H1 (cell line): ENCODE data around the gene KLHL29. TPM values are rescaled to one million over a fixed set of nuclear protein-coding genes. Genes with fewer than 3 reads are reported as not detected.

Source experiments
- CTCF ChIA-PET: fragments of 300-600 bp; sonication (Branson Sonifier 250); formaldehyde crosslinking; loops from one replicate; lab custom pipeline; 2021; ENCODE audit not compliant: partially characterized antibody; lab: Charles Lee
- POLR2A ChIA-PET: fragments of 300-600 bp; sonication (Branson Sonifier 250); formaldehyde crosslinking; loops from one replicate; lab custom pipeline; 2021; ENCODE audit warnings: inconsistent platforms; ENCODE audit not compliant: partially characterized antibody; lab: Charles Lee
- DNase-seq, 2 experiments: peaks; one replicate each; pipeline versions ENCODE4 v3.0.0 to v3.0.0-alpha.2; 2010 to 2022; ENCODE audit warnings: low spot score in 2 of 2, low read depth in 1 of 2, mixed read lengths in 1 of 2
- FAIRE-seq: peaks from 2 replicates; lab custom pipeline; 2011; peaks lifted over from hg19 to GRCh38; lab: Jason Lieb, UNC
- H2AFZ ChIP-seq: 2 replicates; pipeline ENCODE4 v1.8.1; 2012; ENCODE audit warnings: low read length, inconsistent platforms
- H2AK5ac ChIP-seq: 2 replicates; pipeline ENCODE4 v1.6.1; 2013; ENCODE audit warnings: low read depth, low read length
- H2BK120ac ChIP-seq: replicated peaks from 2 replicates; pipeline ENCODE3; 2013; ENCODE audit warnings: low read depth, low read length, inconsistent platforms
- H2BK12ac ChIP-seq: 2 replicates; pipeline ENCODE4 v1.6.1; 2013; ENCODE audit warnings: low read depth, low read length
- H2BK15ac ChIP-seq: 2 replicates; pipeline ENCODE4 v1.6.1; 2013; ENCODE audit warnings: low read length
- H2BK20ac ChIP-seq: 2 replicates; pipeline ENCODE4 v1.6.1; 2013; ENCODE audit warnings: low read length
- H2BK5ac ChIP-seq: 2 replicates; pipeline ENCODE4 v1.6.1; 2013; ENCODE audit warnings: low read depth, low read length
- H3K14ac ChIP-seq: 2 replicates; pipeline ENCODE4 v1.6.1; 2013; ENCODE audit warnings: inconsistent platforms; ENCODE audit not compliant: insufficient read length
- H3K18ac ChIP-seq: 2 replicates; pipeline ENCODE4 v1.6.1; 2013; ENCODE audit warnings: low read length; ENCODE audit errors: extremely low read depth
- H3K23ac ChIP-seq: 2 replicates; pipeline ENCODE4 v1.6.1; 2013; ENCODE audit warnings: inconsistent platforms; ENCODE audit not compliant: insufficient read length
- H3K23me2 ChIP-seq: 2 replicates; pipeline ENCODE4 v1.6.1; 2013; ENCODE audit warnings: low read depth, low read length
- H3K27ac ChIP-seq: 2 replicates; pipeline ENCODE4 v1.6.1; 2011; ENCODE audit warnings: low read depth, low read length, inconsistent platforms
- H3K27me3 ChIP-seq, 4 experiments: replicated peaks in 1 of 4; 1 replicate in 1 of 4; 2 replicates in 3 of 4; pipeline versions ENCODE4 v1.6.1 to v1.8.1; 2011 to 2013; ENCODE audit warnings: low read length in 3 of 4, mild to moderate bottlenecking in 3 of 4, inconsistent platforms in 2 of 4, mixed read lengths in 2 of 4, moderate library complexity in 1 of 4; ENCODE audit not compliant: control insufficient read depth in 3 of 4, insufficient read depth in 3 of 4; ENCODE audit errors: extremely low read depth in 1 of 4
- H3K36me3 ChIP-seq, 4 experiments: 2 replicates each; pipeline versions ENCODE4 v1.6.1 to v1.8.1; 2011 to 2013; ENCODE audit warnings: mild to moderate bottlenecking in 4 of 4, low read length in 3 of 4, moderate library complexity in 2 of 4, control low read depth in 1 of 4, inconsistent platforms in 1 of 4; ENCODE audit not compliant: insufficient read depth in 4 of 4, control insufficient read depth in 2 of 4
- H3K4ac ChIP-seq: replicated peaks from 2 replicates; pipeline ENCODE3; 2013; ENCODE audit warnings: low read length, low read depth, mixed read lengths, inconsistent platforms; ENCODE audit not compliant: insufficient read length
- H3K4me1 ChIP-seq, 4 experiments: replicated peaks in 1 of 4; 1 replicate in 1 of 4; 2 replicates in 3 of 4; pipeline versions ENCODE4 v1.6.1 to v1.8.1; 2011 to 2013; ENCODE audit warnings: low read length in 3 of 4, inconsistent platforms in 2 of 4, mixed read lengths in 1 of 4; ENCODE audit not compliant: insufficient read depth in 4 of 4, control insufficient read depth in 3 of 4
- H3K4me2 ChIP-seq, 2 experiments: 2 replicates each; pipeline versions ENCODE4 v1.6.1 to v1.8.1; 2011 to 2013; ENCODE audit warnings: low read depth in 2 of 2, low read length in 2 of 2, control low read depth in 1 of 2, inconsistent platforms in 1 of 2, mild to moderate bottlenecking in 1 of 2; ENCODE audit not compliant: insufficient read depth in 1 of 2
- H3K4me3 ChIP-seq, 4 experiments: fragments of 200-600, 300-600 bp in 1 of 4; sonication (generic), shearing (Covaris generic), sonication (Bioruptor Twin) in 1 of 4; 2 replicates each; pipeline versions ENCODE4 v1.5.1 to v1.8.1; 2011 to 2016; ENCODE audit warnings: low read length in 4 of 4, low read depth in 3 of 4, control low read depth in 2 of 4, inconsistent platforms in 2 of 4, mild to moderate bottlenecking in 2 of 4, mixed read lengths in 1 of 4, moderate library complexity in 1 of 4; ENCODE audit not compliant: insufficient read depth in 2 of 4; ENCODE audit errors: extremely low read depth in 1 of 4
- H3K56ac ChIP-seq: replicated peaks from 2 replicates; pipeline ENCODE3; 2013; ENCODE audit warnings: low read depth, mild to moderate bottlenecking, mixed read lengths, low read length, inconsistent platforms; ENCODE audit not compliant: insufficient read length
- H3K79me1 ChIP-seq: 2 replicates; pipeline ENCODE4 v1.6.1; 2013; ENCODE audit warnings: low read depth, low read length, control low read depth
- H3K79me2 ChIP-seq, 2 experiments: 2 replicates each; pipeline versions ENCODE4 v1.6.1 to v1.8.1; 2012 to 2013; ENCODE audit warnings: low read length in 2 of 2, mild to moderate bottlenecking in 2 of 2, inconsistent platforms in 1 of 2; ENCODE audit not compliant: insufficient read depth in 2 of 2, control insufficient read depth in 1 of 2
- H3K9ac ChIP-seq, 4 experiments: replicated peaks in 1 of 4; 1 replicate in 1 of 4; 2 replicates in 3 of 4; pipeline versions ENCODE4 v1.6.1 to v1.8.1; 2011 to 2013; ENCODE audit warnings: low read depth in 3 of 4, low read length in 3 of 4, control low read depth in 2 of 4, mild to moderate bottlenecking in 2 of 4, moderate library complexity in 2 of 4, inconsistent platforms in 1 of 4; ENCODE audit errors: extremely low read depth in 1 of 4
- H3K9me3 ChIP-seq, 2 experiments: 2 replicates each; pipeline versions ENCODE4 v1.6.1 to v1.8.1; 2012 to 2013; ENCODE audit warnings: mild to moderate bottlenecking in 2 of 2, moderate library complexity in 2 of 2, control low read depth in 1 of 2, inconsistent platforms in 1 of 2, low read depth in 1 of 2, low read length in 1 of 2, mixed read lengths in 1 of 2; ENCODE audit not compliant: insufficient read depth in 2 of 2
- H4K20me1 ChIP-seq, 2 experiments: replicated peaks in 1 of 2; 2 replicates each; pipeline versions ENCODE3 to v1.8.1; 2011 to 2013; ENCODE audit warnings: inconsistent platforms in 2 of 2, low read length in 2 of 2, mild to moderate bottlenecking in 1 of 2; ENCODE audit not compliant: insufficient read depth in 2 of 2, control insufficient read depth in 1 of 2
- H4K5ac ChIP-seq: 2 replicates; pipeline ENCODE4 v1.6.1; 2013; ENCODE audit warnings: low read length, low read depth, mixed read lengths, inconsistent platforms; ENCODE audit not compliant: insufficient read length
- H4K8ac ChIP-seq: 2 replicates; pipeline ENCODE4 v1.8.0; 2013; ENCODE audit warnings: mild to moderate bottlenecking, moderate library complexity, low read length, inconsistent platforms; ENCODE audit not compliant: insufficient read depth; ENCODE audit errors: extremely low read depth
- H4K91ac ChIP-seq: replicated peaks from 2 replicates; pipeline ENCODE3; 2013; ENCODE audit warnings: low read length, mixed read lengths, inconsistent platforms; ENCODE audit not compliant: insufficient read length
- ASH2L ChIP-seq: fragments of 200-600, 300-600 bp; sonication (generic); IDR thresholded peaks from one replicate; pipeline ENCODE4 v1.7.1; 2017; ENCODE audit warnings: low read length
- CBX5 ChIP-seq: fragments of 300-800, 300-1000 bp; sonication (generic); IDR thresholded peaks from 2 replicates; pipeline ENCODE4 v1.7.1; 2016; ENCODE audit warnings: antibody characterized with exemption, low read length, low read depth
- CBX8 ChIP-seq: fragments of 300-800, 300-1000 bp; sonication (generic); IDR thresholded peaks from 2 replicates; pipeline ENCODE4 v1.7.1; 2016; ENCODE audit warnings: low read depth, low read length, borderline replicate concordance
- CHD2 ChIP-seq: IDR thresholded peaks from 2 replicates; pipeline ENCODE4 v1.6.1; 2012; ENCODE audit warnings: low read length, improper control_type of control experiment
- CREB1 ChIP-seq: IDR thresholded peaks from 2 replicates; pipeline ENCODE4 v1.6.1; 2012; ENCODE audit warnings: inconsistent platforms
- FOSL1 ChIP-seq: IDR thresholded peaks from 2 replicates; pipeline ENCODE4 v1.6.1; 2011; ENCODE audit warnings: mild to moderate bottlenecking, low read depth, low read length, moderate library complexity; ENCODE audit not compliant: insufficient read depth
- KDM1A ChIP-seq: fragments of 200-600, 300-600 bp; sonication (generic); IDR thresholded peaks from 2 replicates; pipeline ENCODE4 v1.7.1; 2016; ENCODE audit warnings: mild to moderate bottlenecking, low read length, borderline replicate concordance
- KDM5A ChIP-seq: fragments of 200-600 bp; IDR thresholded peaks from 2 replicates; pipeline ENCODE4 v1.7.1; 2012; ENCODE audit warnings: mild to moderate bottlenecking, low read length, inconsistent platforms, mixed read lengths
- POLR2A ChIP-seq, 2 experiments: IDR thresholded peaks; 1 replicate in 1 of 2; 2 replicates in 1 of 2; pipeline ENCODE4 v1.6.1; 2011; ENCODE audit warnings: low read depth in 2 of 2, low read length in 2 of 2, mild to moderate bottlenecking in 2 of 2; ENCODE audit errors: control extremely low read depth in 1 of 2
- RBBP5 ChIP-seq: IDR thresholded peaks from 2 replicates; pipeline ENCODE4 v1.7.1; 2012; ENCODE audit warnings: low read depth, mild to moderate bottlenecking, inconsistent platforms, low read length, moderate library complexity, borderline replicate concordance
- SIX5 ChIP-seq: IDR thresholded peaks from 2 replicates; pipeline ENCODE4 v1.6.1; 2011; ENCODE audit warnings: mild to moderate bottlenecking, low read depth, low read length
- SP1 ChIP-seq: IDR thresholded peaks from 2 replicates; pipeline ENCODE4 v1.6.1; 2011; ENCODE audit warnings: low read depth, low read length
- TEAD4 ChIP-seq: IDR thresholded peaks from 2 replicates; pipeline ENCODE4 v1.6.1; 2012; ENCODE audit warnings: low read depth, low read length, inconsistent platforms, mixed read lengths
- YY1 ChIP-seq: IDR thresholded peaks from 2 replicates; pipeline ENCODE4 v1.6.1; 2011; ENCODE audit warnings: low read depth, mild to moderate bottlenecking, low read length
- WGBS, 2 experiments: shearing (Covaris generic) in 1 of 2; methylation state at CpG; one replicate each; pipeline versions ENCODE4 v1.1.6 to v1.1.7; 2013 to 2015; ENCODE audit warnings: low lambda C conversion rate in 2 of 2, mixed read lengths in 2 of 2, inconsistent platforms in 1 of 2, low coverage in 1 of 2, missing lambda C conversion rate in 1 of 2; ENCODE audit not compliant: insufficient replicate concordance in 2 of 2, insufficient coverage in 1 of 2, insufficient read length in 1 of 2; ENCODE audit errors: extremely low coverage in 1 of 2, missing lambda C conversion rate in 1 of 2; 5-methylcytosine and 5-hydroxymethylcytosine counted together
- polyA plus RNA-seq, 7 experiments: library from polyadenylated mRNA; depleted of rRNA in 3 of 7; stranded (reverse) in 5 of 7; unstranded in 2 of 7; fragments of >200 nt in 5 of 7; fragments of 200-250 nt in 2 of 7; gene quantifications; 1 replicate in 5 of 7; 2 replicates in 1 of 7; 4 replicates in 1 of 7; pipeline versions ENCODE4 v1.2.1 to v1.2.3, GENCODE V29; 2011 to 2013; ENCODE audit warnings: missing spikeins in 2 of 7, mixed read lengths in 2 of 7
- total RNA-seq: library from RNA; stranded (reverse); fragmentation: NEBNext Ultra II Directional; extraction: Animal tissue kit (Norgen Biotek cat#: 25700); gene quantifications from 2 replicates; pipeline ENCODE4 v1.2.1, GENCODE V29; 2021

Gene KLHL29
- total and polyA plus RNA-seq, 2 of the 8 experiments (the other 6 are each of a cell fraction or from before 2014, with no cell fraction given): 1.1 to 4.7 TPM

DNA sequence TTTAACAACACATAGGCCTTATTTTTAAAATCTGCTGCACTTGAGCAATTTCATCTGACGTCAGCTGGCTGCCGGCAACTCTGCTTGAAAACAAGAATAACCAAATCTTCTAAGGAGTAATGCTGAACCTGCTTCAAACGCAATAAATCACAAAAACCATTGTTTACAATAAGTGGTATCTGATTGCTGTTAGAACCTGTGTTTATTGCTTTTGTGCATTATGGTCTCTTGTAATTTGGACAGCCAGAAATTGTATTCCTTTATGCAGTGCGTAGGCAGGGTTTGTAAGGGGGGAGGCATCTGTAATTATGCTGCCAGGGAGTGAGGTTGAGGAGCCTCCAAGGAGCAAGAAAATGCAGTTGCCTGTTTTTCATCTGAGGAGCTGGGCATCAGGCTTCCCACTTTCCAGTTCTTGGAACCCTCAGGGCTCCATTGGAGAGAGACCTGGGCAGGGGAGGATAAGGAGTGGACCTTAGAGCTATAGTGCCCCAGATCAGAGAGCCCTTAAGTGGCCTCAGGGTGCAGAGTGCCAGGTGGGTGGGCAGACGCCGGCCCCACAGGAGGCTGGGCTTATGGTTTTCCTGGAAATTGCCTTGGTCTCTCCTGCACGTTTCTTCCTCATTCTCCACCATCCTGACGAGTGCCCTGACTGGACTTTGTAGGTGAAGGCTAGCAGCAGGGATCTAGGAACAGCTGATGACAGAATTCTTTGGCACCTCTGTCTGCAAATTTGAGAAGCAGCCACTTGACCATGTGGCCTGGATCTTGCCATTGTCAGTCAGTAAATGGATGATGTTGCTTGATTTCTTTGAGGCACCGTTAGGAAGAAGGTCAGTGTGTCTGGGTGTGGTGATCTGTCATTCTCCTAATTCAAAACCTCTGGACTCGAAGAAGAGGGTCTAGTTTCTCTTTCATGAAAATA is 129.2 kb downstream of the KLHL29 start:
- H3K36me3 ChIP-seq: no peaks in the 10 kb centered on the region
- no peak overlapping the region for H3K14ac ChIP-seq
- DNase-seq (no peak), FAIRE-seq (no peak)
- H3K79me2 ChIP-seq: no peaks in the 10 kb centered on the region
- no peak overlapping the region for H3K9ac ChIP-seq
- H3K79me1 ChIP-seq: no peaks in the 10 kb centered on the region
- H3K18ac ChIP-seq: no peak overlapping the region
- H4K91ac ChIP-seq: no peak overlapping the region
- no peak overlapping the region for H3K23ac ChIP-seq
- H3K56ac ChIP-seq: no peak overlapping the region
- H3K4ac ChIP-seq: no peak overlapping the region
- H3K4me1 ChIP-seq: peaks cover 0 to 2% (median 0%) of the 10 kb centered on the region in 4 experiments; a peak in 2 of 7 replicates
- no peak overlapping the region for H2BK5ac ChIP-seq
- peaks cover 2% of the 10 kb centered on the region; the same call in 1 of the 2 replicates for H3K23me2 ChIP-seq
- ChIA-PET CTCF (interaction anchor here (1.2 kb wide), 1 partner anchor 9 kb away, joined by 3 read pairs; no protein-coding TSS in a partner anchor), POLR2A (no interaction called here)
- H3K4me3 ChIP-seq: no peak overlapping the region
- no peaks in the 10 kb centered on the region; a peak in 1 of 7 replicates for H3K27me3 ChIP-seq
- H3K4me2 ChIP-seq: no peak overlapping the region
- no peak overlapping the region for H2BK12ac ChIP-seq
- WGBS, 2 experiments: 86% methylated on average over 10 of the region's 10 CpGs; no CpG with 5 or more reads in 1 of the 2 experiments
- no peaks in the 10 kb centered on the region for H3K9me3 ChIP-seq
- H3K27ac ChIP-seq: no peak overlapping the region
- H4K5ac ChIP-seq: no peak overlapping the region
- H4K8ac ChIP-seq: no peak overlapping the region
- H2BK120ac ChIP-seq: no peak overlapping the region
- H2BK20ac ChIP-seq: no peak overlapping the region
- H2AFZ ChIP-seq: no peak overlapping the region
- H2BK15ac ChIP-seq: no peak overlapping the region
- H2AK5ac ChIP-seq: no peak overlapping the region
- no peaks in the 10 kb centered on the region for H4K20me1 ChIP-seq
- TF ChIP-seq ASH2L (no peak), CBX8 (no peak), CREB1 (no peak), FOSL1 (no peak), SIX5 (no peak), YY1 (no peak), SP1 (no peak), CHD2 (no peak), POLR2A (IDR thresholded peaks at IDR 0.05; ENCODE audit: control extremely low read depth in 1 of 2, low read depth in 2 of 2, low read length in 2 of 2) (no peak), RBBP5 (no peak), TEAD4 (no peak), KDM5A (no peak), CBX5 (no peak), KDM1A (no peak)
